ENCODE measurements around the gene SLC25A11. TPM values are rescaled to one million over a fixed set of nuclear protein-coding genes. Genes with fewer than 3 reads are reported as not detected.

The SLC25A11 gene
- total RNA-seq, 1 donor from 2014 or later = 45.7 TPM

DNA sequence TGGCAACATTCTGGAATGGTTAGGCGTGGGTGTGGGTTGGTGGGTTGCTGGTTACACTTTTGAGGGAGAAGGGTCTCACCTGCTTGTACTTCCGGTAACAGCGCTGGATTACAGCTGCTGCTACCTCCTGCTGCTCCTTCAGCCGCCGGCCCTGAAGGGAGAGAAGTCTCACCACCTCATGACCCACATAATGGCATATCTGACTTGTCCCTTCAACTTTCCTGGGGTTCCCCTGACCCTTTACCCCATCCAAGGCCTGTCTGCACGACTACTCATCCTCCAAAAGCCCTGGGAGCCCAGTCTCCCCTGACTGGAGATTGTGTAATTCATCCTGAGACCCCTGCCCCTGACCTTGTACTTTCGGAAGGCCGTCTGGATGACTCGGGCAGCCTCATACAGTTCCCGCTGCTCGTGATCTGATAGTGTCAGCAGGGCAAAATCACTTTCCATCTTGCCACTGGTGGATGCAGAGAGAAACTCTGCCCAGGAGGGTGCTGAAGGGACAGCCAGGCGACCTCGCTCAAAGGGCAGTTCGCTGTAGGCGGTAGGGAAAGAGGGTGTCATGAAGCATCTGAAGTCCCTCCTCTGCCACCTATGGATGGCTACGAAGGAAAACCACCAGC, 29.8 kb upstream of the SLC25A11 start:
- DNase-seq (ENCODE audit: extremely low spot score in 2 of 2) = no peak
- Histone ChIP-seq H3K4me3 (peak overlapping the region; percentile 68 to 72), H3K36me3 (peaks cover 0 to 29% of the 10 kb centered on the region in 2 donors), H3K27me3 (no peaks in the 10 kb centered on the region), H3K27ac (peak overlapping the region; percentile 96), H3K4me1 (peaks cover 44% of the 10 kb centered on the region), H3K9me3 (no peaks in the 10 kb centered on the region)
- TF ChIP-seq, protein P1, sequence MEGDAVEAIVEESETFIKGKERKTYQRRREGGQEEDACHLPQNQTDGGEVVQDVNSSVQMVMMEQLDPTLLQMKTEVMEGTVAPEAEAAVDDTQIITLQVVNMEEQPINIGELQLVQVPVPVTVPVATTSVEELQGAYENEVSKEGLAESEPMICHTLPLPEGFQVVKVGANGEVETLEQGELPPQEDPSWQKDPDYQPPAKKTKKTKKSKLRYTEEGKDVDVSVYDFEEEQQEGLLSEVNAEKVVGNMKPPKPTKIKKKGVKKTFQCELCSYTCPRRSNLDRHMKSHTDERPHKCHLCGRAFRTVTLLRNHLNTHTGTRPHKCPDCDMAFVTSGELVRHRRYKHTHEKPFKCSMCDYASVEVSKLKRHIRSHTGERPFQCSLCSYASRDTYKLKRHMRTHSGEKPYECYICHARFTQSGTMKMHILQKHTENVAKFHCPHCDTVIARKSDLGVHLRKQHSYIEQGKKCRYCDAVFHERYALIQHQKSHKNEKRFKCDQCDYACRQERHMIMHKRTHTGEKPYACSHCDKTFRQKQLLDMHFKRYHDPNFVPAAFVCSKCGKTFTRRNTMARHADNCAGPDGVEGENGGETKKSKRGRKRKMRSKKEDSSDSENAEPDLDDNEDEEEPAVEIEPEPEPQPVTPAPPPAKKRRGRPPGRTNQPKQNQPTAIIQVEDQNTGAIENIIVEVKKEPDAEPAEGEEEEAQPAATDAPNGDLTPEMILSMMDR (IDR thresholded peaks at IDR 0.05) = no peak
- TF ChIP-seq POLR2AphosphoS5 (IDR thresholded peaks at IDR 0.05; ENCODE audit: insufficient read depth in 1 of 2, low read depth in 1 of 2) (no peak), POLR2A (IDR thresholded peaks at IDR 0.05) (no peak)
- intact Hi-C loops (cut with DNase I) = no loop called here

DNA sequence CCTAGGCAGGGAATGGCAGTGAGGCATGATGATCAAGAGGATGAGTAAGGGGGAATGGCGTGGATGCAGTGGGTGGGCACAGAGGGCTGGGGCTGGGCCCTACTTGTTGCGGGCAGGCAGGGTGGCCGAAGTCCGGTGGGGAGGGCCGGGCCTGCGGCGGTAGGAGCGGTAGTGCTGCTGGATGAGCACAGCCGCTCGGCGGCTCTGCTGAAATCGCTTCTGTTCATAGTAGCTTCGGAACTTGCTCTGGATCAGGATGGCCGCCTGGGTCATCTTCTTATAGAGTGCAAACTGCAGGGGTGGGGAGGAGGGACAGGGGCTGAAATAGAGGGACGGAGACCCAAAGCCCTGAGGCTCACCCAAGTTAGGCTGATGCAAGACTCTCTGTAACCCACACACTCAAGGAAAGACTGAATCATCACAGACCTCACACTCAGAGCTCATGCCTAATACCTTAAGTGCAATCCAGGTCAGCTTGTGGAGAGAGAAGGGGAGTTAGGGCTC, 29.3 kb upstream of the SLC25A11 start:
- Histone ChIP-seq H3K4me1 (peaks cover 44% of the 10 kb centered on the region), H3K4me3 (peak overlapping the region; percentile 68 to 72), H3K27me3 (no peaks in the 10 kb centered on the region), H3K27ac (peak overlapping the region; percentile 96), H3K36me3 (peaks cover 0 to 25% of the 10 kb centered on the region in 2 donors), H3K9me3 (no peaks in the 10 kb centered on the region)
- intact Hi-C loops (cut with DNase I) = no loop called here
- no peak for DNase-seq (ENCODE audit: extremely low spot score in 2 of 2)
- peak in 1 of 2 donors; percentile 29 for TF ChIP-seq POLR2AphosphoS5 (IDR thresholded peaks at IDR 0.05; ENCODE audit: insufficient read depth in 1 of 2, low read depth in 1 of 2)
- TF ChIP-seq POLR2A (IDR thresholded peaks at IDR 0.05) = no peak

DNA sequence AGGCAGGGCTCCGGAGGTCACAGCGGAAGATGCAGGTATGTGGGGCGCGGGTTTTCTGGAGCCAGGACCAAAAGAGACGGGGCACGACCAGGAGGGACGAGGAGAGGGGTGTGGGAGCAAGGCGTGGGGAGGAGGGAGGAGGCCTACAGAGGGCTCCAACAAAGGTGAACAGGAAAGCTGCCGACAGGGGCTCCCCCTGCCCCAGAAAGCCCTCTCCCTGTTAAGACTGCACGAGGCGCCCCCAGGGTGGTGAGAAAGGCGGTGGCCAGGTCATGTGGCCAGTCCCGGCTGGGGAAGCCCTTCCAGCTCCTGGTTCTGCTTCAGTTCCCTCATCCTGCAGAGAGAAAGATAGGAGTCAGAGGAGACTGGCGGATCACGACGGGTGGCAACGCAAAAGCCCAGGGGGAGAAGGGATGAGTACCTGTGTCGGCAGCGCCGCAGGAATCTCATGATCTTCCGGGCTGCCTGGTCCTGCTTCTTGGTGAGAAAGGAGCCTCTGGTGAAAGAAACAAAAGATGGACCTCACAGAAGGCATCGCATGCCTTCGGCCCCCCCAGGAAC, 28.7 kb upstream of the SLC25A11 start:
- peaks cover 44% of the 10 kb centered on the region for H3K4me1 ChIP-seq
- H3K9me3 ChIP-seq = no peaks in the 10 kb centered on the region
- H3K36me3 ChIP-seq = peaks cover 0 to 22% of the 10 kb centered on the region in 2 donors
- peak overlapping the region; percentile 68 to 72 for H3K4me3 ChIP-seq
- intact Hi-C loops (cut with DNase I) = no loop called here
- DNase-seq (ENCODE audit: extremely low spot score in 2 of 2) = no peak
- no peaks in the 10 kb centered on the region for H3K27me3 ChIP-seq
- TF ChIP-seq POLR2A (IDR thresholded peaks at IDR 0.05) (no peak), POLR2AphosphoS5 (IDR thresholded peaks at IDR 0.05; ENCODE audit: insufficient read depth in 1 of 2, low read depth in 1 of 2) (no peak)
- TF ChIP-seq, protein P1 (IDR thresholded peaks at IDR 0.05) = no peak
- peak overlapping the region; percentile 96 for H3K27ac ChIP-seq

DNA sequence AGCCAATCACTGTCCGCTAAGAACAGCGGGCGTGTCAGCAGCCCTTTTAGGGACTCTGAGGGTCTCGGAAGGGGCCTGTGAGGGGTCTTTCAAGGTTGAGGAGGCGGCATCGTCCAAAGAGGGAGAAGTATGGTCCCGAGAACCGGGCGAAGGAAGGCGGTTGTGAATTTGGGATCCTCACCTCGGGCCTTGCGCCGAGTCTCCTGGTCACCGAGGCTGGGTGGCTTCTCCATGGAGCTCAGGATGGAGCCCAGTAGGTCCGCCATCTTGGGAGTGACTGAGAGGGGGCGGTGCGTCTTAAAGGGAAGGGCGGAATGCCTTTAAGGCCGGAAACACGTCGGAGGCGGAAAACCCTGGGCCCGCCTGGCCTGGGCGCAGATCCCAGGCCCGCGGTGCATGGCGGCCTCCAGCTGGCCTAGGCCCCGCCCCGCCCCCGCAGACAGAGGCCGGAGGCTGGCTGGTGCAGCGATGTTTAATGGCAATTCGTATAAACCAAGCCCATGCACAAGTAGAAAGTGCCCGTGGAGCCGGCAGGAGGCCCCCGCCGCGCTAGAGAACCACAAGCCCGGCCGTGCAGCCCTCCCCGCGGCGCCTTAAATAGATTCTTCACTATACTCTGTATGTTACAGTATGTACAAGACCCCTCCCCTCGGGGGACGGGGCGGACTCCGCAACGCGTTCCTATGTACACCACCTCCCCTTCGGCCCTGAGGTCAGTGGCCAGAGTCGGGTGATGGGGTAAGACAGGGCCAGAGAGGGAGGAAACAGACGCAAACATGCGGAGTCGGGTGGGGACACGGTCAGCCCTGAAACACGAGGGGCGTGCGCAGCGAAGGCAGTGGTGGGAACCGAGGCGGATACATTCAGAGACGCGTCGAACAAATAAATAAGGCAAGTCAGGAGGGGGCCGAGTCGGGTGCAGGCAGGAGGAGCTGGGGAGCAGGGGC, 28.0 kb upstream of the SLC25A11 start, which contains the start of gene SPAG7:
SPAG7 (minus strand) TSS at position 279 of the 947 bp plus-strand sequence; CDS start at position 266, 13 bp downstream.
- no peaks in the 10 kb centered on the region for H3K9me3 ChIP-seq
- peak within 1 kb of the TSS; percentile 96 for H3K27ac ChIP-seq
- intact Hi-C loops (cut with DNase I) = no loop called here
- DNase-seq (ENCODE audit: extremely low spot score in 2 of 2) = peak in 1 of 2 donors; percentile 99
- H3K4me1 ChIP-seq = peaks cover 44% of the 10 kb centered on the region
- H3K36me3 ChIP-seq = peaks cover 0 to 14% of the 10 kb centered on the region in 2 donors
- H3K27me3 ChIP-seq = no peaks in the 10 kb centered on the region
- peak within 1 kb of the TSS; percentile 68 to 83 for H3K4me3 ChIP-seq
- TF ChIP-seq, protein P1 (IDR thresholded peaks at IDR 0.05) = no peak
- peak; percentile 89 to 98 for TF ChIP-seq POLR2AphosphoS5 (IDR thresholded peaks at IDR 0.05; ENCODE audit: insufficient read depth in 1 of 2, low read depth in 1 of 2)
- peak in 1 of 2 donors; percentile 71 for TF ChIP-seq POLR2A (IDR thresholded peaks at IDR 0.05)

All from vagina (tissue), 2 donors.